Endothelial cell of umbilical vein (primary cell): ENCODE measurements around the gene TTBK1. TPM values are rescaled to one million over a fixed set of nuclear protein-coding genes. Genes with fewer than 3 reads are reported as not detected.

ENCODE experiments used
- BruUV-seq: library from RNA; stranded (reverse); fragments of 400-500 nt; replicated peaks from 2 replicates; lab custom pipeline; 2021; lab: Mats Ljungman, UMichigan
- CTCF ChIA-PET: fragments of 300-600, 350-600 bp; sonication (Branson Sonifier 250); formaldehyde crosslinking; loops from one replicate; lab custom pipeline; 2021; ENCODE audit warnings: antibody characterized with exemption, inconsistent platforms; lab: Charles Lee
- POLR2A ChIA-PET: fragments of 300-600, 350-600 bp; sonication (Branson Sonifier 250); formaldehyde crosslinking; loops from one replicate; lab custom pipeline; 2021; ENCODE audit warnings: antibody characterized with exemption, inconsistent platforms; lab: Charles Lee
- DNase-seq: peaks from one replicate; pipeline ENCODE4 v3.0.0-alpha.2; 2011; ENCODE audit warnings: low read depth, low spot score
- FAIRE-seq: peaks from 2 replicates; lab custom pipeline; 2011; peaks lifted over from hg19 to GRCh38; lab: Jason Lieb, UNC
- H2AFZ ChIP-seq: 2 replicates; pipeline ENCODE4 v1.6.0; 2012; ENCODE audit warnings: low read depth, low read length, control low read depth, inconsistent platforms
- H3K27ac ChIP-seq: 2 replicates; pipeline ENCODE4 v1.5.1; 2011; ENCODE audit warnings: low read depth, mild to moderate bottlenecking, control low read depth, low read length, moderate library complexity; ENCODE audit not compliant: insufficient read depth
- H3K27me3 ChIP-seq, 2 experiments: 2 replicates each; pipeline versions ENCODE4 v1.6.0 to v1.6.1; 2011; ENCODE audit warnings: low read length in 2 of 2, mixed read lengths in 1 of 2; ENCODE audit not compliant: control insufficient read depth in 2 of 2, insufficient read depth in 2 of 2
- H3K36me3 ChIP-seq, 2 experiments: 2 replicates in 1 of 2; 3 replicates in 1 of 2; pipeline ENCODE4 v1.5.1; 2011; ENCODE audit warnings: low read length in 2 of 2, mild to moderate bottlenecking in 1 of 2, moderate library complexity in 1 of 2; ENCODE audit not compliant: control insufficient read depth in 2 of 2, insufficient read depth in 2 of 2; ENCODE audit errors: extremely low read depth in 1 of 2
- H3K4me1 ChIP-seq: 3 replicates; pipeline ENCODE4 v1.5.1; 2011; ENCODE audit warnings: mild to moderate bottlenecking, low read length; ENCODE audit not compliant: control insufficient read depth, insufficient read depth; ENCODE audit errors: extremely low read depth
- H3K4me2 ChIP-seq: 2 replicates; pipeline ENCODE4 v1.6.1; 2011; ENCODE audit warnings: low read length, control low read depth, mixed read lengths; ENCODE audit not compliant: insufficient read depth
- H3K4me3 ChIP-seq, 3 experiments: fragments of 200-600 bp in 1 of 3; sonication (generic), shearing (Covaris generic) in 1 of 3; replicated peaks in 1 of 3; 2 replicates each; pipeline ENCODE4 v1.5.1; 2011 to 2016; ENCODE audit warnings: control low read depth in 3 of 3, low read length in 3 of 3, mild to moderate bottlenecking in 2 of 3, inconsistent platforms in 1 of 3, low read depth in 1 of 3, moderate library complexity in 1 of 3; ENCODE audit not compliant: insufficient read depth in 1 of 3
- H3K79me2 ChIP-seq: 2 replicates; pipeline ENCODE4 v1.6.0; 2012; ENCODE audit warnings: low read length, inconsistent platforms; ENCODE audit not compliant: control insufficient read depth, insufficient read depth
- H3K9ac ChIP-seq: replicated peaks from 2 replicates; pipeline ENCODE3; 2011; ENCODE audit warnings: low read length, control low read depth; ENCODE audit not compliant: insufficient read depth; ENCODE audit errors: extremely low read depth
- H3K9me1 ChIP-seq: replicated peaks from 3 replicates; pipeline ENCODE4 v1.6.0; 2011; ENCODE audit warnings: mild to moderate bottlenecking, low read length; ENCODE audit not compliant: control insufficient read depth, insufficient read depth; ENCODE audit errors: extremely low read depth
- H3K9me3 ChIP-seq: replicated peaks from 2 replicates; pipeline ENCODE4 v1.5.1; 2012; ENCODE audit warnings: low read length, inconsistent platforms; ENCODE audit not compliant: control insufficient read depth, insufficient read depth
- H4K20me1 ChIP-seq: replicated peaks from 2 replicates; pipeline ENCODE3; 2011; ENCODE audit warnings: mild to moderate bottlenecking, low read length; ENCODE audit not compliant: control insufficient read depth, insufficient read depth; ENCODE audit errors: extremely low read depth
- CTCF ChIP-seq, 2 donors: IDR thresholded peaks; 1 replicate in 1 of 2; 2 replicates in 1 of 2; pipeline ENCODE4 v1.5.1; 2011; ENCODE audit warnings: low read length in 2 of 2, mild to moderate bottlenecking in 2 of 2, moderate library complexity in 2 of 2, control low read depth in 1 of 2, inconsistent platforms in 1 of 2, low read depth in 1 of 2; ENCODE audit not compliant: insufficient read depth in 1 of 2; ENCODE audit errors: extremely low read depth in 1 of 2
- EZH2 ChIP-seq: IDR thresholded peaks from 2 replicates; pipeline ENCODE4 v1.6.1; 2012; ENCODE audit warnings: borderline replicate concordance, low read depth, mild to moderate bottlenecking, moderate library complexity, low read length, inconsistent platforms; ENCODE audit not compliant: severe bottlenecking
- FOS ChIP-seq: IDR thresholded peaks from 2 replicates; pipeline ENCODE4 v1.6.1; 2011; ENCODE audit warnings: mild to moderate bottlenecking, low read length, moderate library complexity, borderline replicate concordance; ENCODE audit not compliant: insufficient read depth
- GATA2 ChIP-seq: IDR thresholded peaks from 2 replicates; pipeline ENCODE4 v1.7.0; 2011; ENCODE audit warnings: low read depth, mild to moderate bottlenecking, moderate library complexity, mixed read lengths, low read length; ENCODE audit not compliant: insufficient read length, insufficient read depth
- JUN ChIP-seq: IDR thresholded peaks from 2 replicates; pipeline ENCODE4 v1.6.1; 2011; ENCODE audit warnings: borderline replicate concordance, low read depth; ENCODE audit not compliant: insufficient read length, insufficient read depth
- MAX ChIP-seq: IDR thresholded peaks from 2 replicates; pipeline ENCODE4 v1.6.1; 2011; ENCODE audit not compliant: insufficient read depth, insufficient read length
- MYC ChIP-seq: IDR thresholded peaks from one replicate; pipeline ENCODE4 v1.6.1; 2011; ENCODE audit warnings: mild to moderate bottlenecking, low read depth, low read length
- POLR2A ChIP-seq: IDR thresholded peaks from 2 replicates; pipeline ENCODE4 v1.6.1; 2012; ENCODE audit warnings: low read depth, mild to moderate bottlenecking, control low read depth, low read length
- POLR2AphosphoS5 ChIP-seq: IDR thresholded peaks from 2 replicates; pipeline ENCODE4 v1.6.1; 2012; ENCODE audit warnings: low read depth, mild to moderate bottlenecking, control low read depth, low read length, moderate library complexity; ENCODE audit not compliant: insufficient read depth
- dilution Hi-C: fragments of 300-500 bp; cut with MboI; formaldehyde crosslinking; loops from one replicate; pipeline ENCODE4 v1.15.0; 2019; ENCODE audit warnings: low sequenced_read_pairs; ENCODE audit not compliant: extremely low pct_ligation_motif_present
- intact Hi-C: fragments of 100-400 bp; cut with micrococcal nuclease; formaldehyde crosslinking; loops from one replicate; pipeline ENCODE4 v1.10.0; 2022
- polyA plus RNA-seq, 4 experiments: library from polyadenylated mRNA; depleted of rRNA in 3 of 4; stranded (reverse) in 3 of 4; unstranded in 1 of 4; fragments of >200 nt; gene quantifications; 2 replicates each; pipeline versions ENCODE4 v1.2.1 to v1.2.3, GENCODE V29; 2011 to 2012; ENCODE audit warnings: missing spikeins in 1 of 4
- total RNA-seq: library from RNA; stranded (reverse); gene quantifications from 2 replicates; pipeline ENCODE4 v1.2.3, GENCODE V29; 2021

Gene TTBK1
- total and polyA plus RNA-seq, 2 donors (not counting 3 experiments of a cell fraction or from before 2014, with no cell fraction given), result 0.06 TPM; not detected in 1

GRCh38 chr6:43231053-43231452 lies 12.2 kb upstream of the TTBK1 start:
- ChIA-PET CTCF (no interaction called here), POLR2A (no interaction called here)
- no peak overlapping the region for H2AFZ ChIP-seq
- H3K4me3 ChIP-seq, result no peak overlapping the region
- intact Hi-C loops, result no loop called here
- H3K79me2 ChIP-seq, result peaks cover 3% of the 10 kb centered on the region
- no TSS peak for BruUV-seq
- peaks cover 8 to 15% of the 10 kb centered on the region in 2 experiments for H3K27me3 ChIP-seq
- no peaks in the 10 kb centered on the region for H4K20me1 ChIP-seq
- H3K27ac ChIP-seq, result no peak overlapping the region
- H3K9me3 ChIP-seq, result no peaks in the 10 kb centered on the region
- no peak for FAIRE-seq
- dilution Hi-C loops, result no loop called here
- H3K4me2 ChIP-seq, result no peak overlapping the region
- TF ChIP-seq GATA2, result no peak
- no peak for TF ChIP-seq POLR2A
- TF ChIP-seq CTCF (IDR thresholded peaks at IDR 0.05; ENCODE audit: extremely low read depth in 1 of 2, insufficient read depth in 1 of 2, low read depth in 1 of 2, low read length in 2 of 2), result no peak
- no peak for TF ChIP-seq MYC
- TF ChIP-seq JUN, result no peak
- TF ChIP-seq FOS, result no peak
- TF ChIP-seq MAX, result no peak
- no peak for TF ChIP-seq EZH2
- no peak for TF ChIP-seq POLR2AphosphoS5
- no peak overlapping the region for H3K9ac ChIP-seq
- no peaks in the 10 kb centered on the region for H3K36me3 ChIP-seq
- H3K4me1 ChIP-seq, result peaks cover 3% of the 10 kb centered on the region
- DNase-seq, result no peak
- H3K9me1 ChIP-seq, result no peaks in the 10 kb centered on the region
